Measurements from ENCODE around the gene LST1.

Gene LST1

GRCh38 chr6:31626952-31627351, 40.9 kb downstream of the LST1 start:
- Histone ChIP-seq H3K9me2 (replicated peaks; ENCODE audit: insufficient read depth, low read length) (no peaks in the 10 kb centered on the region), H4K20me1 (ENCODE audit: low read depth, low read length) (peaks cover 16% of the 10 kb centered on the region; the same call in 1 of the 2 replicates), H3K4me2 (ENCODE audit: low read depth, low read length, poor library complexity, severe bottlenecking) (no peak overlapping the region), H3K79me2 (ENCODE audit: insufficient read depth, low read length) (peaks cover 48% of the 10 kb centered on the region), H2AFZ (ENCODE audit: low read depth, low read length, severe bottlenecking) (no peak overlapping the region), H3K27ac (ENCODE audit: low read depth, low read length) (no peak overlapping the region), H3K36me3 (ENCODE audit: low read length) (peaks cover 75% of the 10 kb centered on the region), H3F3A (ENCODE audit: insufficient read depth) (peaks cover 7% of the 10 kb centered on the region; the same call in 1 of the 2 replicates), H3K9ac (ENCODE audit: low read length) (no peak overlapping the region), H3K27me3 (ENCODE audit: low read length) (no peaks in the 10 kb centered on the region), H3K4me3 (ENCODE audit: insufficient read depth, low read length, poor library complexity, severe bottlenecking) (no peak overlapping the region), H3K9me3 (ENCODE audit: insufficient read depth, low read length) (no peaks in the 10 kb centered on the region)
- TF ChIP-seq EZH2phosphoT487 (conservative IDR thresholded peaks at IDR 0.05; ENCODE audit: low read length) = no peak
- no peak for TF ChIP-seq CTCF (IDR thresholded peaks at IDR 0.05; ENCODE audit: insufficient read depth, low read length, poor library complexity, severe bottlenecking)

GRCh38 chr6:31627690-31628287, 41.7 kb downstream of the LST1 start:
- Histone ChIP-seq H3K4me3 (ENCODE audit: insufficient read depth, low read length, poor library complexity, severe bottlenecking) (no peak overlapping the region), H3K27ac (ENCODE audit: low read depth, low read length) (no peak overlapping the region), H3K79me2 (ENCODE audit: insufficient read depth, low read length) (peaks cover 43% of the 10 kb centered on the region), H3K9ac (ENCODE audit: low read length) (no peak overlapping the region), H3F3A (ENCODE audit: insufficient read depth) (peaks cover 5% of the 10 kb centered on the region; the same call in 1 of the 2 replicates), H4K20me1 (ENCODE audit: low read depth, low read length) (peaks cover 8% of the 10 kb centered on the region; the same call in 1 of the 2 replicates), H3K9me2 (replicated peaks; ENCODE audit: insufficient read depth, low read length) (no peaks in the 10 kb centered on the region), H2AFZ (ENCODE audit: low read depth, low read length, severe bottlenecking) (no peak overlapping the region), H3K27me3 (ENCODE audit: low read length) (no peaks in the 10 kb centered on the region), H3K9me3 (ENCODE audit: insufficient read depth, low read length) (no peaks in the 10 kb centered on the region), H3K36me3 (ENCODE audit: low read length) (peaks cover 74% of the 10 kb centered on the region), H3K4me2 (ENCODE audit: low read depth, low read length, poor library complexity, severe bottlenecking) (no peak overlapping the region)
- TF ChIP-seq EZH2phosphoT487 (conservative IDR thresholded peaks at IDR 0.05; ENCODE audit: low read length) = no peak
- TF ChIP-seq CTCF (IDR thresholded peaks at IDR 0.05; ENCODE audit: insufficient read depth, low read length, poor library complexity, severe bottlenecking) = no peak

GRCh38 chr6:31629014-31629413, 42.9 kb downstream of the LST1 start:
- Histone ChIP-seq H3K79me2 (ENCODE audit: insufficient read depth, low read length) (peaks cover 30% of the 10 kb centered on the region), H3F3A (ENCODE audit: insufficient read depth) (peaks cover 7% of the 10 kb centered on the region; the same call in 1 of the 2 replicates)

More at GRCh38 chr6:31629014-31629413, 42.9 kb downstream of the LST1 start:
- no peak overlapping the region for H2AFZ ChIP-seq (ENCODE audit: low read depth, low read length, severe bottlenecking)
- no peaks in the 10 kb centered on the region; the same call in 1 of the 2 replicates for H4K20me1 ChIP-seq (ENCODE audit: low read depth, low read length)
- peaks cover 67% of the 10 kb centered on the region for H3K36me3 ChIP-seq (ENCODE audit: low read length)
- no peak overlapping the region for H3K27ac ChIP-seq (ENCODE audit: low read depth, low read length)
- H3K27me3 ChIP-seq (ENCODE audit: low read length) = no peaks in the 10 kb centered on the region
- no peak overlapping the region for H3K4me2 ChIP-seq (ENCODE audit: low read depth, low read length, poor library complexity, severe bottlenecking)
- no peak overlapping the region for H3K4me3 ChIP-seq (ENCODE audit: insufficient read depth, low read length, poor library complexity, severe bottlenecking)
- no peaks in the 10 kb centered on the region for H3K9me3 ChIP-seq (ENCODE audit: insufficient read depth, low read length)
- no peak for TF ChIP-seq EZH2phosphoT487 (conservative IDR thresholded peaks at IDR 0.05; ENCODE audit: low read length)
- no peak for TF ChIP-seq CTCF (IDR thresholded peaks at IDR 0.05; ENCODE audit: insufficient read depth, low read length, poor library complexity, severe bottlenecking)
- no peak overlapping the region for H3K9ac ChIP-seq (ENCODE audit: low read length)
- H3K9me2 ChIP-seq (replicated peaks; ENCODE audit: insufficient read depth, low read length) = no peaks in the 10 kb centered on the region
